ENCODE data around the gene DNAJC3. TPM values are rescaled to one million over a fixed set of nuclear protein-coding genes. Genes with fewer than 3 reads are reported as not detected.

Gene DNAJC3
- total and polyA plus RNA-seq, 2 of the 13 experiments (the other 11 are each of a cell fraction or from before 2014, with no cell fraction given) = 10.4 to 48.2 TPM

DNA sequence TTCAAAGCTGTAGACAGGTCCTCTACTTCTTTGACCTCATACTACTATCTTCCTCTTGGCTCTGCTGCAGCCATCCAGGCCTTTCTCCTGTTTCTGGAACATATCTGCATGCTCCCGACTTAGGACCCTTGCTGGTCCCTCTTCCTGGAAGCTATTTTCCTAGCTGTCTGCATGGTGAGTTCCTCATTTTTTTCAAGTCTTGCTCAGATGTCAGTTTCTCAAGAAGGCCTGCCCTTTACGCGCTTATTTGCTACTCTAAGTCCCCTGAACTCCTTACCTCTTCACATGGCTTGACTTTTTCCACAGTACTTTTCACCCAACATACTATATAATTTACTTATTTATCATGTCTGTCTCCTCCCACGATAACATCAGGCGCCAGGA, 31.4 kb downstream of the DNAJC3 start:
- Histone ChIP-seq H3K27ac (ENCODE audit: extremely low read length, insufficient read depth, low read length) (no peak overlapping the region), H3K4me2 (ENCODE audit: low read depth, low read length) (no peak overlapping the region), H4K20me1 (ENCODE audit: insufficient read depth, low read length) (no peaks in the 10 kb centered on the region; the same call in 1 of the 2 replicates), H3K79me2 (ENCODE audit: insufficient read depth, low read length) (peaks cover 36% of the 10 kb centered on the region), H2AFZ (ENCODE audit: low read length) (no peak overlapping the region), H3K27me3 (ENCODE audit: control insufficient read depth in 1 of 2, insufficient read depth in 2 of 2, low read length in 2 of 2) (no peaks in the 10 kb centered on the region), H3K9ac (ENCODE audit: insufficient read depth, low read depth, low read length) (no peak overlapping the region), H3K9me3 (ENCODE audit: low read length) (peaks cover 7% of the 10 kb centered on the region; the same call in 1 of the 2 replicates), H3K36me3 (replicated peaks in 1 of 2; ENCODE audit: control insufficient read depth in 1 of 2, insufficient read depth in 2 of 2, low read length in 2 of 2) (peaks cover 0 to 27% of the 10 kb centered on the region in 2 experiments; a peak in 2 of 5 replicates), H3K4me1 (ENCODE audit: insufficient read depth, low read length) (no peaks in the 10 kb centered on the region), H3K4me3 (replicated peaks in 1 of 3; ENCODE audit: insufficient read depth in 1 of 3, low read depth in 2 of 3, low read length in 3 of 3) (no peak overlapping the region)
- POLR2A ChIA-PET = no interaction called here
- no peak for TF ChIP-seq ELF3 (CRISPR knock-in tag; IDR thresholded peaks at IDR 0.05)
- no peak for TF ChIP-seq ARNT (IDR thresholded peaks at IDR 0.05)
- TF ChIP-seq MED1 (CRISPR knock-in tag; IDR thresholded peaks at IDR 0.05) = no peak
- TF ChIP-seq SIN3A (IDR thresholded peaks at IDR 0.05; ENCODE audit: borderline replicate concordance, low read depth, low read length) = no peak
- no peak for TF ChIP-seq ZNF724P (CRISPR knock-in tag; IDR thresholded peaks at IDR 0.05; ENCODE audit: borderline replicate concordance)
- TF ChIP-seq, protein P1, sequence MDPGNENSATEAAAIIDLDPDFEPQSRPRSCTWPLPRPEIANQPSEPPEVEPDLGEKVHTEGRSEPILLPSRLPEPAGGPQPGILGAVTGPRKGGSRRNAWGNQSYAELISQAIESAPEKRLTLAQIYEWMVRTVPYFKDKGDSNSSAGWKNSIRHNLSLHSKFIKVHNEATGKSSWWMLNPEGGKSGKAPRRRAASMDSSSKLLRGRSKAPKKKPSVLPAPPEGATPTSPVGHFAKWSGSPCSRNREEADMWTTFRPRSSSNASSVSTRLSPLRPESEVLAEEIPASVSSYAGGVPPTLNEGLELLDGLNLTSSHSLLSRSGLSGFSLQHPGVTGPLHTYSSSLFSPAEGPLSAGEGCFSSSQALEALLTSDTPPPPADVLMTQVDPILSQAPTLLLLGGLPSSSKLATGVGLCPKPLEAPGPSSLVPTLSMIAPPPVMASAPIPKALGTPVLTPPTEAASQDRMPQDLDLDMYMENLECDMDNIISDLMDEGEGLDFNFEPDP (CRISPR knock-in tag; conservative IDR thresholded peaks at IDR 0.05) = no peak
- no peak for TF ChIP-seq ISX (CRISPR knock-in tag; conservative IDR thresholded peaks at IDR 0.05)
- no peak for TF ChIP-seq GATAD2A (CRISPR knock-in tag; IDR thresholded peaks at IDR 0.05)
- TF ChIP-seq ZNF383 (CRISPR knock-in tag; IDR thresholded peaks at IDR 0.05; ENCODE audit: borderline replicate concordance) = no peak
- no peak for TF ChIP-seq FOSL1 (CRISPR knock-in tag; IDR thresholded peaks at IDR 0.05; ENCODE audit: borderline replicate concordance)
- TF ChIP-seq ZSCAN12 (CRISPR knock-in tag; IDR thresholded peaks at IDR 0.05) = no peak
- TF ChIP-seq NKX3-1 (CRISPR knock-in tag; IDR thresholded peaks at IDR 0.05) = no peak
- DNase-seq (ENCODE audit: low spot score) (no peak), FAIRE-seq (no peak), ATAC-seq (no peak)
- intact Hi-C loops (cut with micrococcal nuclease; ENCODE audit: unreplicated experiment) = no loop called here
- BruUV-seq (replicated peaks) = no TSS peak
- in situ Hi-C loops (cut with HindIII; ENCODE audit: extremely low pct_ligation_motif_present, low pct_unique_long_range_greater_than_20kb) = no loop called here
- WGBS (ENCODE audit: low lambda C conversion rate) = 96% methylated on average over 5 of the region's 5 CpGs
- CTCF ChIA-PET (ENCODE audit: low intra/inter-chr PET ratio, low total read pairs) = no interaction called here
